ENCODE results near the gene DGKI. TPM values are rescaled to one million over a fixed set of nuclear protein-coding genes. Genes with fewer than 3 reads are reported as not detected.

The DGKI gene
- total RNA-seq, 1 experiment from 2014 or later: 0.55 TPM

DNA sequence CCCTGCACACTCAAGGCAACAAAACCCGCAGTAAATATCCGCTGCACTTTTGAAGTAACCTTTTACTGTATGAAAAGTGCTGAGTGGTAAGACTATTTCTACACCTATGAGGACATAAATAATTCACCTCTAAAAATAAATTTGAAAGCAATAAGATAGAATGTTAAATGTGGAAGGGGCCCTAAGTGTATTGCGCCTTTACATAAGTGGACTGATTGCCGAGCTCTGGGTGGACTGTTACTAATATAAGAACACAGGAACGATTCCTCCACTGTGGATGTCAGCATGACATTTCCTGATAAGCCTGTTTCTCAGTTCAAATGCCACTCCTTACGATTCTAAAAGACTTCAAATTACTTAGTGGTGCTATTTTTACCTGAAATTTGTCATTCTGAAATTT is 311.2 kb downstream of the DGKI start:
- Mint-ChIP-seq H3K4me3 (no peak overlapping the region), H3K27me3 (ENCODE audit: low read depth) (no peaks in the 10 kb centered on the region; the same call in 1 of the 2 replicates), H3K36me3 (ENCODE audit: insufficient read depth in 1 of 3, low read depth in 3 of 3) (no peaks in the 10 kb centered on the region), H3K27ac (no peak overlapping the region), H3K9me3 (no peaks in the 10 kb centered on the region), H3K4me1 (peaks cover 0 to 2% of the 10 kb centered on the region in 2 experiments; a peak in 3 of 4 replicates)
- Histone ChIP-seq H3K9ac (ENCODE audit: extremely low read depth, insufficient read length, low read length) (no peak overlapping the region), H4K5ac (ENCODE audit: insufficient read length, low read depth, low read length) (no peak overlapping the region), H2BK5ac (ENCODE audit: insufficient read length, low read length) (no peak overlapping the region), H3K9me3 (ENCODE audit: control insufficient read depth, low read depth, low read length) (no peaks in the 10 kb centered on the region), H3K14ac (ENCODE audit: insufficient read depth, low read length) (no peak overlapping the region), H2BK120ac (ENCODE audit: low read depth, low read length, poor library complexity, severe bottlenecking) (no peak overlapping the region), H3K27ac (ENCODE audit: insufficient read length, low read depth, low read length) (no peak overlapping the region), H3T11ph (ENCODE audit: low read length) (no peak overlapping the region), H3K18ac (ENCODE audit: insufficient read length, low read depth, low read length) (no peak overlapping the region), H4K91ac (ENCODE audit: insufficient read length, low read depth, low read length) (no peak overlapping the region), H3K79me2 (ENCODE audit: insufficient read depth, low read length) (no peaks in the 10 kb centered on the region), H4K20me1 (ENCODE audit: control insufficient read depth, insufficient read depth, insufficient read length) (no peaks in the 10 kb centered on the region), H2BK20ac (ENCODE audit: low read depth, low read length, poor library complexity, severe bottlenecking) (no peak overlapping the region), H3K27me3 (ENCODE audit: insufficient read depth, low read length) (no peaks in the 10 kb centered on the region), H3K23ac (ENCODE audit: insufficient read length, low read depth, low read length) (no peak overlapping the region), H3K4me1 (ENCODE audit: insufficient read depth, low read length) (no peaks in the 10 kb centered on the region), H3K4me2 (ENCODE audit: insufficient read depth, insufficient read length, low read length) (no peak overlapping the region), H2BK15ac (ENCODE audit: low read depth, low read length) (no peak overlapping the region), H3K23me2 (ENCODE audit: insufficient read length, low read depth, low read length, poor library complexity, severe bottlenecking) (no peaks in the 10 kb centered on the region), H3K56ac (ENCODE audit: insufficient read length, low read depth, low read length) (no peak overlapping the region), H3K79me1 (ENCODE audit: insufficient read depth, low read depth, low read length, poor library complexity, severe bottlenecking) (no peaks in the 10 kb centered on the region), H3K4ac (ENCODE audit: low read depth, low read length) (no peak overlapping the region), H2BK12ac (ENCODE audit: insufficient read length, low read depth, low read length) (no peak overlapping the region), H2AK5ac (ENCODE audit: insufficient read length, low read length) (no peak overlapping the region), H2AFZ (ENCODE audit: low read length) (no peak overlapping the region), H4K8ac (replicated peaks; ENCODE audit: insufficient read length, low read depth, low read length) (no peak overlapping the region)
- no peak for DNase-seq
- TF ChIP-seq, protein P1, sequence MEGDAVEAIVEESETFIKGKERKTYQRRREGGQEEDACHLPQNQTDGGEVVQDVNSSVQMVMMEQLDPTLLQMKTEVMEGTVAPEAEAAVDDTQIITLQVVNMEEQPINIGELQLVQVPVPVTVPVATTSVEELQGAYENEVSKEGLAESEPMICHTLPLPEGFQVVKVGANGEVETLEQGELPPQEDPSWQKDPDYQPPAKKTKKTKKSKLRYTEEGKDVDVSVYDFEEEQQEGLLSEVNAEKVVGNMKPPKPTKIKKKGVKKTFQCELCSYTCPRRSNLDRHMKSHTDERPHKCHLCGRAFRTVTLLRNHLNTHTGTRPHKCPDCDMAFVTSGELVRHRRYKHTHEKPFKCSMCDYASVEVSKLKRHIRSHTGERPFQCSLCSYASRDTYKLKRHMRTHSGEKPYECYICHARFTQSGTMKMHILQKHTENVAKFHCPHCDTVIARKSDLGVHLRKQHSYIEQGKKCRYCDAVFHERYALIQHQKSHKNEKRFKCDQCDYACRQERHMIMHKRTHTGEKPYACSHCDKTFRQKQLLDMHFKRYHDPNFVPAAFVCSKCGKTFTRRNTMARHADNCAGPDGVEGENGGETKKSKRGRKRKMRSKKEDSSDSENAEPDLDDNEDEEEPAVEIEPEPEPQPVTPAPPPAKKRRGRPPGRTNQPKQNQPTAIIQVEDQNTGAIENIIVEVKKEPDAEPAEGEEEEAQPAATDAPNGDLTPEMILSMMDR (conservative IDR thresholded peaks at IDR 0.05): no peak
- no CpG with 5 or more reads among the region's 6 CpGs for WGBS (ENCODE audit: extremely low coverage, insufficient read length, low lambda C conversion rate)
